ENCODE results near the gene ITIH6.

Gene ITIH6

GRCh38 chrX:54825716-54826438 lies 27.8 kb upstream of the ITIH6 start:
- Histone ChIP-seq H3K27me3 (ENCODE audit: insufficient read depth, low read length) (no peaks in the 10 kb centered on the region), H3K9ac (ENCODE audit: low read length) (no peak overlapping the region), H3F3A (ENCODE audit: insufficient read depth, low read length) (no peaks in the 10 kb centered on the region), H3K36me3 (ENCODE audit: insufficient read depth, low read length) (no peaks in the 10 kb centered on the region), H3K9me2 (ENCODE audit: low read depth, low read length) (no peaks in the 10 kb centered on the region), H3K4me2 (ENCODE audit: low read length) (no peak overlapping the region), H4K20me1 (ENCODE audit: insufficient read depth, low read length) (no peaks in the 10 kb centered on the region), H3K27ac (ENCODE audit: low read depth, low read length, poor library complexity, severe bottlenecking) (no peak overlapping the region), H3K4me3 (ENCODE audit: low read depth, low read length, poor library complexity, severe bottlenecking) (no peak overlapping the region), H3K4me1 (ENCODE audit: insufficient read depth, low read length, severe bottlenecking) (no peaks in the 10 kb centered on the region), H2AFZ (ENCODE audit: low read length) (no peak overlapping the region), H3K9me3 (ENCODE audit: low read length) (no peaks in the 10 kb centered on the region), H3K79me2 (ENCODE audit: insufficient read depth, low read length) (no peaks in the 10 kb centered on the region)
- TF ChIP-seq CTCF (IDR thresholded peaks at IDR 0.05; ENCODE audit: low read length) (peak; percentile 33; the same call in 1 of the 2 replicates), EZH2 (IDR thresholded peaks at IDR 0.05; ENCODE audit: borderline replicate concordance, low read length) (no peak)

- Histone ChIP-seq H3K4me2 (ENCODE audit: low read length) (no peak overlapping the region), H3K79me2 (ENCODE audit: insufficient read depth, low read length) (no peaks in the 10 kb centered on the region), H3K9me2 (ENCODE audit: low read depth, low read length) (no peaks in the 10 kb centered on the region), H3F3A (ENCODE audit: insufficient read depth, low read length) (no peaks in the 10 kb centered on the region), H3K27me3 (ENCODE audit: insufficient read depth, low read length) (no peaks in the 10 kb centered on the region), H3K36me3 (ENCODE audit: insufficient read depth, low read length) (no peaks in the 10 kb centered on the region), H3K27ac (ENCODE audit: low read depth, low read length, poor library complexity, severe bottlenecking) (no peak overlapping the region), H3K9ac (ENCODE audit: low read length) (no peak overlapping the region), H2AFZ (ENCODE audit: low read length) (no peak overlapping the region), H3K4me1 (ENCODE audit: insufficient read depth, low read length, severe bottlenecking) (no peaks in the 10 kb centered on the region), H3K9me3 (ENCODE audit: low read length) (no peaks in the 10 kb centered on the region), H3K4me3 (ENCODE audit: low read depth, low read length, poor library complexity, severe bottlenecking) (no peak overlapping the region), H4K20me1 (ENCODE audit: insufficient read depth, low read length) (no peaks in the 10 kb centered on the region)
- TF ChIP-seq EZH2 (IDR thresholded peaks at IDR 0.05; ENCODE audit: borderline replicate concordance, low read length) (no peak), CTCF (IDR thresholded peaks at IDR 0.05; ENCODE audit: low read length) (no peak)
These were observed 26.7 kb upstream of the ITIH6 start for GRCh38 chrX:54824722-54825121.

GRCh38 chrX:54824195-54824594 lies 26.1 kb upstream of the ITIH6 start:
- Histone ChIP-seq H3K9me2 (ENCODE audit: low read depth, low read length) (no peaks in the 10 kb centered on the region), H3K79me2 (ENCODE audit: insufficient read depth, low read length) (no peaks in the 10 kb centered on the region), H4K20me1 (ENCODE audit: insufficient read depth, low read length) (no peaks in the 10 kb centered on the region), H3K4me1 (ENCODE audit: insufficient read depth, low read length, severe bottlenecking) (no peaks in the 10 kb centered on the region), H3K9ac (ENCODE audit: low read length) (no peak overlapping the region), H3K4me3 (ENCODE audit: low read depth, low read length, poor library complexity, severe bottlenecking) (no peak overlapping the region), H3K4me2 (ENCODE audit: low read length) (no peak overlapping the region), H2AFZ (ENCODE audit: low read length) (no peak overlapping the region), H3F3A (ENCODE audit: insufficient read depth, low read length) (no peaks in the 10 kb centered on the region), H3K9me3 (ENCODE audit: low read length) (no peaks in the 10 kb centered on the region), H3K27ac (ENCODE audit: low read depth, low read length, poor library complexity, severe bottlenecking) (no peak overlapping the region), H3K36me3 (ENCODE audit: insufficient read depth, low read length) (no peaks in the 10 kb centered on the region), H3K27me3 (ENCODE audit: insufficient read depth, low read length) (no peaks in the 10 kb centered on the region)
- no peak for TF ChIP-seq CTCF (IDR thresholded peaks at IDR 0.05; ENCODE audit: low read length)
- no peak for TF ChIP-seq EZH2 (IDR thresholded peaks at IDR 0.05; ENCODE audit: borderline replicate concordance, low read length)

All from OCI-LY1 (cell line).